Stimulated activated CD8-positive, alpha-beta memory T cell treated with anti-CD3 and anti-CD28 coated beads, Interleukin-7, amount 100 ng/mL, for 4 hours (primary cell): ENCODE data around the gene PLA2G4D.
A peak's percentile ranks its signal among the peaks of the same experiment; 100 is the strongest.
"Not testable (repeated sequence)": the region's sequence is repeated elsewhere in the genome, so short reads cannot be mapped to it uniquely, and the experiment has no call there.

Source experiments
- DNase-seq, 2 donors: peaks; one replicate each; pipeline ENCODE4 v3.0.0-alpha.2; 2020; ENCODE audit warnings: low read depth in 2 of 2

Gene PLA2G4D

GRCh38 chr15:42091753-42092397 is 2.5 kb downstream of the PLA2G4D start:
- not testable (repeated sequence) for DNase-seq

GRCh38 chr15:42090781-42091180 is 3.6 kb downstream of the PLA2G4D start:
- DNase-seq, result no peak

- DNase-seq, result no peak
Observed at GRCh38 chr15:42090370-42090769, 4.0 kb downstream of the PLA2G4D start.

DNA sequence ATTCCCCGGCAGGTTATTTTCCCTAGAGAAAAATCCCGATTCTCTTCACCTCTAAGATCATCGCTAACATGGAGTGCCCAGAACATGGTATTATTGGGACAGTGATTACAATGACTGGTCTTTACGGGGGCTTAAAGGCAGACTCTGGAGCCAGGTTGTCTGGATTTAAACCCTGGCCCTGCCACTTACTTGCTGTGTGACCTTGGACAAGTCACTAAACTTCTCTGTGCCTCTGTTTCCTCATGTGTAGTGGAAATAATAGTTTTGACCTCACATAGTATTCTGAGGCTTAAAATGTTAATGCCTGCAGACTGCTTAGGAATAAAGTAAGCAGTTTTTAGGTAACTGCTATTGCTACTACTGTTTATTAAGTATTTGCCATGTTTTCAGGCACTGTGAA is 4.4 kb downstream of the PLA2G4D start:
- DNase-seq, result no peak

- DNase-seq, result no peak
Observed at GRCh38 chr15:42088801-42089640, 5.3 kb downstream of the PLA2G4D start.

DNA sequence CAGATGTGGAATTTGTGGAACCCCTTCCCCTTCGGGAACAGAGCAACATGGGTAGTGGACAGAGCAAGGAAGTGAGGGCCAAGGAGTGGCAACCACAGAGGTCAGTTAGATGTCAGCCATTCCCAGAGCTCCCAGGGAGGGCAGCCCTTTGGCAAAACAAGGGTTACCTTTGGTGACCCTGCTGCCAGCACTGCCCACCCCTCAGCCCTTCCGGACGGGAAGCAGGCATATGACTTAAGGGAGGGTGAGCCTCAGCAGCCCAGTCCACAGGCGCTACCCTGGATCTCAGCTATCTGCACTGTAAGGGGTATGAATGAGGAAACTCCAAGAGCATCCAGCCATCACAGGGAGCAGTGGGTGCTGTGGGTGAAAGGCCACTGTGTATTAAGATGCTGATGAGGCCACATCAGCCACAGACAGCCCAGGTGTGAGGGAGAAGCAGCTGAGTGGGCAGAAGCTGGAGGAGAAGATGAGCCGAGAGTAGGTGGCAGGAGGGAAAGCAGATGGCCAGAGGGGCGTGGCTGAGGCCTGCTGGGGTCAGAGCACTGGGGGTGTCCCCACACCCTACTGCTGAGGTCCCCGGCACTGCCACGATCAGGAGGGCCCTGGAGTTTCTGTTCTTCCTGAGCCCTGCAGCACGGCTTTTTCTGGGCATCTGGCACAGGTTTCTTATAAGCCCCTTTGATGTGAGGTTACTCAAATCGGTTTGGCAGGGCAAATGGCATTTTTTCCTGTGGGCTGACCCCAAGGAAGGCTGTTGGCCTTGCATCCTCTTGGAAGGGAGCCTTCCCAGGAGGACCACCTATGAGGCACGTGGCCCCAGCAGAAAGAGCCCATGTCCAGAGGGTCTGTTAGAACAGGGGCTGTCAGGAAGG is 6.2 kb downstream of the PLA2G4D start:
- no peak for DNase-seq

GRCh38 chr15:42087460-42087859 is 6.9 kb downstream of the PLA2G4D start:
- no peak for DNase-seq

- DNase-seq, result no peak
Observed at GRCh38 chr15:42085721-42086120, 8.6 kb downstream of the PLA2G4D start.

- DNase-seq, result no peak
Observed at GRCh38 chr15:42085236-42085605, 9.1 kb downstream of the PLA2G4D start.

- peak in 1 of 2 donors; percentile 3 for DNase-seq
Observed at GRCh38 chr15:42084465-42085235, 9.7 kb downstream of the PLA2G4D start.

DNA sequence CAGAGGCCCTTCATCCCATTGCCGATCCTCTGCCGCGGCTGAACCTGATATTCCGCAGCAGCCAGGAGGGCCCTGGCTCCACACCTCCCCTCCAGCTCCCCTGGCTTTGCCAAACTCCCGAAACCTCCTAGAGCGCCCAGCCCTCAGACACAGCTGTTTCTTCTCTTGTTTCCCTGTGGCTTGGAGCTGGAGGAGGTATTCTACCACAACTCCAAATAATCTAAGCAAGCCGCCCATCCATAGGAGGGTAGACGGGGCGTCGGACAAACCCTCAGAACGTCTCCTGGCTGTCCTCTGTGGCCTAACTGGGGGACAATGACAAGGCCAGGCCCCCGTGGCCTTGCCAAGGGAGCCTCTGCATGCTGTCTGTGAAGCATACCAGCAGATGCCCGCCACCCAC is 10.4 kb downstream of the PLA2G4D start:
- no peak for DNase-seq

DNA sequence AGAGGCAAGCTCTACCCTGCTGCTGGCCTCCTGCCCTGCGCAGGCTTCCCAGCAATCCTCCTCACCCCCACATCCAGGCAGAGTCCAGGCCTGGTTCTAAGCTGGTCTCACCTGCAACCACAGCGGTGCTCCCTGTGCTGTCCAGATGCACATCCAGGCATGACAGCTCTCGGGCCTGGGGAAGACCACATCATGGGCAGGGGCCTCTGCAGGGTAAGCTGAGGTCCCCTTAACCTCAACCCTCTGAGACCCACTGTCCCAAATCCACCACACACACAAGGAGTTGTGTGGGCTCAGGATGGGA is 10.8 kb downstream of the PLA2G4D start:
- DNase-seq, result no peak

DNA sequence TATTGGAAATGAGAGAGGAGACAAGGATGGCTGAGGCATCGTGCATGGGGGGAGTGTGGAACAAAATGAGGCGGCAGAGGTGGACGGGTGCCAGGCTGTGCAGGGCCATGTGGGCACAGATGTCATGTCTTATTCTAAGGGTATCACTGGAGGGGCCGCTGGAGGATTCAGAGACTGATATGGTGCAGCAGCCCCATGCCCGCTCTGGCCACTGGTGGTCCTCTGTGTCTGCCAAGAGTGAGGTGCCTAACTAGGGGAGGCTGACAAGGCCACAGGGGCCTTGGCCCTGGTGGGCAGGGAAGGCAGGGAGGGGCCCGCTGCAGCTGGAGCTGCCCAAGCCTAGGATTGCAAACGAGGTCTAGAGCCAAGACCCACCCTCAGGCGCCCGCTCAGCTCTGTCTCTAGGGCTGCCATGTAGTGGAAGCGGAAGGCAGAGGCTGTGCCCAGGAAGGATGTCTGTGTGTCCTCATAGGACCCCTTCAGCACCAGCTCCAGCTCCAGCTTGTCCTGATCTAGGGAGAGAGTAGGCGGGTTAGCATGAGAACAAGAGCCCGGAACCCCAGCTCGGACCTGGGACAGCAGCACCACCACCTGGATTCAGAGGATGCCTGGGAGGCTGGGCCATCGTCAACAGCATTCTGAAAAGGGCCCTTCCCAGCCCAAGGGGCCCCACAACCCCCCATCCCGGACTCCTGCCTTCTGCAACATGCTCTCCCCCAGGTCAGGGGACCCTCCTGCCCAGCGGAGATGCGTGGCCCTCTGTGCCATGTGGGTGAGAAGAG is 11.3 kb downstream of the PLA2G4D start:
- DNase-seq, result no peak

DNA sequence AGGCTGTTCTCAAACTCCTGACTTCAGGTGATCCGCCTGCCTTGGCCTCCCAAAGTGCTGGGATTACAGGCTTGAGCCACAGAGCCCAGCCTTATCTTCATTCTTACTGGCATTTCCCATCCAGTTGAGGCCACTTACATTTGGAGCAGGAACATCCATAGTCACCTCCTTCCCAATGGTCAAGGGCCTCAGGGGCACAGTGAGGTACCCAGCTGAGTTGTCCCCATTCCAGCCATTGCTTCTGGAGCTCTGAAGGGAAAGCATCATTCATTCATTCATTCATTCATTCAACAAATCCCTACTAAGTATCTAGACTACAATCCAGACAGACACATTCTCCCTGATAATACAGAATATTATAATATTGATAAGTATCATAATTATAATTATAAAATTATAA is 12.2 kb downstream of the PLA2G4D start:
- no peak for DNase-seq

DNA sequence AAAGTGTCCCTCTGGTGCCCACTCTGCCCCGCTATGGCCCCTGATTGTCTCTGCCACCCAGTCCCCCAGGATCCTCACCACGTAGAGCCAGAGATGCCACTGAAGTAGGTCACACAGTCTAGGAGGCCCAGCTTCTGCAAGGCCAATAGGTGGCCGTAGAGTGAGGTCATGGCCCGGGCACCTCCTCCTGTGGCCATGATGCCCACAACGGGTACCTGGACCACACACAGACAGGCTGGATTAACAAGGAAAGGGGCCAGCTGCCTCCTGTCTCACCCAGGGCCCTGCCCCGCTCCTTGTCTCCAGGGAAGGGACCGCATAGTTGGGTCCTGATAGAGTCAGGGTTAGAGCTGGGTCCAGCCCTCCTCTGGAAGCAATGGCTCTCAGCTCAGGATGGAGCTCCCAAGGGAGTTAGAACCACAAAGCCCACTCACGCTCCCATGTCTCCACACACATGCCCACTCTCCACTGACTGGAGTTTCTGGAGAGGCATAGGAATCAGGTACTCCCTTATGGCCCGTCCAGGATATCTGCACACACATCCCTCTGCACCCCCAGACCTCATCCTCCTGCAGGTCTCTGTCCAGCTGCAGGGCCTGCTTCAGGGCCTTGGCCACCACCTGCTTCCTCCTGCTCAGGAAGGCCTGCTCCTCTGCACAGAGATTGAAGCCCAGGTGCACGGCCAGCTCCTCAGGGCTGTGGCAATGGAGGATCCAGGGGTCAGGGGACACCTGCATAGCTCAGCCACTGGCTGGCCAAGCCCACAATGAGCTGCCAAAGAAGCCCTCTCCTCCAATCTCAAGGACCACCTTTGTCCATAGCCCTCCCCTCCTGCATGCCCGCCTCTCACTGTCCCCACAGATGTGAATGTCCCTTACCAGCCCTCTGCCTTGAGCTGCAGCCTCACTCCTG is 13.2 kb downstream of the PLA2G4D start:
- no peak for DNase-seq

GRCh38 chr15:42080186-42080918 is 14.0 kb downstream of the PLA2G4D start:
- no peak for DNase-seq

DNA sequence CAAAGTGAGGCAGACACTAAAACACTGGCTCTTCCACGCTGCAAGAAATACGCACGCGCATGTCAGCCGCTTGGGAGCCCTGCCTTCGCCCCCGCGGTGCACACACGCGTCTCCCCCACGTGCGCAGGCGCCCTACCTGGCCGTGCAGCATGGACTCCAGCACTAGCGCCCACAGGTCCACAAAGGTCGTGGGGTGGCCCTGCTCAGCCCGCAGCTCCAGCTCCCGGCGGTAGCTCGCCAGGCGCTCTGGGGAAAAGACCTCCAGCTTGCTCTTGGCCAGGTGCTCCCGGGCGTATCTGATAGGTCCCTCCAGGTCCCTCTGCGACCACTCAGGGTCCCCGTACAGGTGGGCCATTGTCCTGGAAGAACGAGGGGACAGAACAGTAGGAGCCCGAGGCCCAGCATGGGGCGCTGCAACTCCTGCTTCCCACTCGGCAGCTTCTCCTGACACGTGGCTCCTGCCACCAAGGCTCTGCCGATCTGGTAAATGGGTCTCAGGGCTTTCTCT is 14.9 kb downstream of the PLA2G4D start:
- no peak for DNase-seq

GRCh38 chr15:42078903-42079302 is 15.5 kb downstream of the PLA2G4D start:
- no peak for DNase-seq

DNA sequence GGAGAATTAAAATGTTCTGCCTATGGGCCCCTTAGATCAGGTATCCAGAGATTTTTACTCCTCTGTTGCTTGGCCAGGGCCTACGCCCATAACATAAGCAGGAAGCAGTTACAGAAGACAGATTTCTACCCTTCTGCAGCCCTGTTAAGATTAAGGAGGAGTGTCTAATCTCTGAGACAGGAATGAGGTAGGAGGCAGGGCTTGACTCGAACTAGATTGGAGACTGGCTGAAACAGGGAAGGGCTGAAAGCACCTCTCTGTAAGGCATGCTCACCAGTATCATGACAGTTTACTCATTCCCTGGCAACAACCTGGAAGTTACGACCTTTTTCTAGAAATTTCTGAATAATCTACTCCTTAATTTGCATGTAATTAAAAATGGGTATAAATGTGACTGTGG is 16.7 kb downstream of the PLA2G4D start:
- DNase-seq, result no peak
